Measurements from ENCODE around the gene MICAL3. TPM values are rescaled to one million over a fixed set of nuclear protein-coding genes. Genes with fewer than 3 reads are reported as not detected.

The MICAL3 gene
- total RNA-seq, 1 donor from 2014 or later, result 33.6 TPM

- no peaks in the 10 kb centered on the region for H3K36me3 ChIP-seq
- H4K20me1 ChIP-seq (ENCODE audit: low read depth), result no peaks in the 10 kb centered on the region
- H3K4me3 ChIP-seq, result no peak overlapping the region
- no peak for DNase-seq (ENCODE audit: low spot score)
- Mint-ChIP-seq H3K36me3 (peaks cover 19% of the 10 kb centered on the region), H3K9me3 (no peaks in the 10 kb centered on the region), H3K4me1 (peaks cover 2% of the 10 kb centered on the region), H3K27ac (no peak overlapping the region), H3K27me3 (ENCODE audit: insufficient read depth, low read depth) (peaks cover 2% of the 10 kb centered on the region), H3K4me3 (no peak overlapping the region)
- H2AFZ ChIP-seq (replicated peaks), result no peak overlapping the region
- H3K27ac ChIP-seq, result no peak overlapping the region
- no peak overlapping the region for H3K4me2 ChIP-seq
- TF ChIP-seq, protein P1, sequence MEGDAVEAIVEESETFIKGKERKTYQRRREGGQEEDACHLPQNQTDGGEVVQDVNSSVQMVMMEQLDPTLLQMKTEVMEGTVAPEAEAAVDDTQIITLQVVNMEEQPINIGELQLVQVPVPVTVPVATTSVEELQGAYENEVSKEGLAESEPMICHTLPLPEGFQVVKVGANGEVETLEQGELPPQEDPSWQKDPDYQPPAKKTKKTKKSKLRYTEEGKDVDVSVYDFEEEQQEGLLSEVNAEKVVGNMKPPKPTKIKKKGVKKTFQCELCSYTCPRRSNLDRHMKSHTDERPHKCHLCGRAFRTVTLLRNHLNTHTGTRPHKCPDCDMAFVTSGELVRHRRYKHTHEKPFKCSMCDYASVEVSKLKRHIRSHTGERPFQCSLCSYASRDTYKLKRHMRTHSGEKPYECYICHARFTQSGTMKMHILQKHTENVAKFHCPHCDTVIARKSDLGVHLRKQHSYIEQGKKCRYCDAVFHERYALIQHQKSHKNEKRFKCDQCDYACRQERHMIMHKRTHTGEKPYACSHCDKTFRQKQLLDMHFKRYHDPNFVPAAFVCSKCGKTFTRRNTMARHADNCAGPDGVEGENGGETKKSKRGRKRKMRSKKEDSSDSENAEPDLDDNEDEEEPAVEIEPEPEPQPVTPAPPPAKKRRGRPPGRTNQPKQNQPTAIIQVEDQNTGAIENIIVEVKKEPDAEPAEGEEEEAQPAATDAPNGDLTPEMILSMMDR (IDR thresholded peaks at IDR 0.05), result no peak
- H3F3A ChIP-seq (ENCODE audit: low read depth), result no peaks in the 10 kb centered on the region
- H3K79me2 ChIP-seq (ENCODE audit: low read depth), result no peaks in the 10 kb centered on the region
- no peaks in the 10 kb centered on the region for H3K27me3 ChIP-seq
- no peak overlapping the region for H3K9ac ChIP-seq
- H3K9me3 ChIP-seq (ENCODE audit: low read depth), result no peaks in the 10 kb centered on the region
- H3K4me1 ChIP-seq, result no peaks in the 10 kb centered on the region
These were observed 216.6 kb downstream of the MICAL3 start for GRCh38 chr22:17807578-17808410.

DNA sequence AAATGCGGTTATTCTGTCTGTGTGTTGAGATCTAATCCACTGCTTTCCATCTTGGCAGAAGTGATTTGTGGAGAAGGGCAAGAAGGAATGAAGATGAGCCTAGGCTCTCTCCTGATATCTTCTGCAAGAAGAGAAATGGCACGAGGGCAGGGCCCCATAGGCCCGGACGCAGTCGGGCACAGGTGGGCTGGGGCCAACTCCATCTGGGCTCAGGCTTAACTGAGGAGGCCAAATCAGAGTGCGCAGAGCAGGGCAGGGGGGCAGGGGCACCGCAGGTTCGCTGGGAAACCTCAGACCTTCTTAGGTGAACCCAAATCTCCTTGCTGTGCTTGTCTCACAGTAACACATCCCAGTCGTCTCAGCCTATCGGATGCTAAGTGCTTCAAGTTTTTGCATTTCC lies 217.3 kb downstream of the MICAL3 start:
- Histone ChIP-seq H3K36me3 (no peaks in the 10 kb centered on the region), H3K4me1 (no peaks in the 10 kb centered on the region), H3K4me2 (no peak overlapping the region), H3K27ac (no peak overlapping the region), H3K9me3 (ENCODE audit: low read depth) (no peaks in the 10 kb centered on the region), H4K20me1 (ENCODE audit: low read depth) (no peaks in the 10 kb centered on the region), H3K9ac (no peak overlapping the region), H3K27me3 (no peaks in the 10 kb centered on the region), H3K4me3 (no peak overlapping the region), H3K79me2 (ENCODE audit: low read depth) (no peaks in the 10 kb centered on the region), H3F3A (ENCODE audit: low read depth) (no peaks in the 10 kb centered on the region), H2AFZ (replicated peaks) (no peak overlapping the region)
- H3K4me3 Mint-ChIP-seq, result no peak overlapping the region
- H3K9me3 Mint-ChIP-seq, result no peaks in the 10 kb centered on the region
- TF ChIP-seq EZH2phosphoT487 (IDR thresholded peaks at IDR 0.05), result no peak
- TF ChIP-seq, protein P1 (IDR thresholded peaks at IDR 0.05), result no peak
- no peak for TF ChIP-seq EZH2 (IDR thresholded peaks at IDR 0.05)
- peaks cover 8% of the 10 kb centered on the region for H3K4me1 Mint-ChIP-seq
- H3K36me3 Mint-ChIP-seq, result peaks cover 22% of the 10 kb centered on the region
- peaks cover 3% of the 10 kb centered on the region for H3K27me3 Mint-ChIP-seq (ENCODE audit: insufficient read depth, low read depth)
- DNase-seq (ENCODE audit: low spot score), result no peak
- H3K27ac Mint-ChIP-seq, result no peak overlapping the region

DNA sequence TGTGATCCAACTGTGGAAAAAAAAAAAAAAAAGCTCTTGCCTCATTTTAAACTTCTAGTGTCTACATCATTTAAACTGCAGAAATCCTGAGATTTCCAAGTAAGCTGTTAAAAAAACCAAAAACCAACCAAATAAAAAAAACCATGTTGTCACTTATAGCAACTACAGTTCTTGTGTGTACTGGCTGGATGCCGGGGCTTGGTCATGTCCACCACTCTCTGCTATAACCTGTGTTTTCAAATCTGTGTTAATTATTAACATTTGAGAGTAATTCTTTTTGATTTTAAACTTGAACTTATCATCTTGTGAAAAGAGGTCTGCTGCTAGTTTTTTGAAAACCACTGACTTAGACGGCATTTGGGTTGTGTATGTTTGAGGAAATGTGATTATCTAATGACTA lies 217.9 kb downstream of the MICAL3 start:
- Mint-ChIP-seq H3K27me3 (ENCODE audit: insufficient read depth, low read depth) (peaks cover 2% of the 10 kb centered on the region), H3K36me3 (peaks cover 22% of the 10 kb centered on the region), H3K9me3 (no peaks in the 10 kb centered on the region), H3K27ac (no peak overlapping the region), H3K4me3 (no peak overlapping the region), H3K4me1 (peaks cover 8% of the 10 kb centered on the region)
- Histone ChIP-seq H3K9ac (no peak overlapping the region), H3K27me3 (no peaks in the 10 kb centered on the region), H2AFZ (replicated peaks) (no peak overlapping the region), H3K27ac (no peak overlapping the region), H3K4me2 (no peak overlapping the region), H4K20me1 (ENCODE audit: low read depth) (no peaks in the 10 kb centered on the region), H3K36me3 (no peaks in the 10 kb centered on the region), H3K79me2 (ENCODE audit: low read depth) (no peaks in the 10 kb centered on the region), H3F3A (ENCODE audit: low read depth) (no peaks in the 10 kb centered on the region), H3K9me3 (ENCODE audit: low read depth) (no peaks in the 10 kb centered on the region), H3K4me3 (no peak overlapping the region), H3K4me1 (no peaks in the 10 kb centered on the region)
- TF ChIP-seq, protein P1 (IDR thresholded peaks at IDR 0.05), result no peak
- no peak for TF ChIP-seq EZH2phosphoT487 (IDR thresholded peaks at IDR 0.05)
- no peak for TF ChIP-seq EZH2 (IDR thresholded peaks at IDR 0.05)
- DNase-seq (ENCODE audit: low spot score), result no peak

All from neural progenitor cell (in vitro differentiated cells).